NCI-H1436 (cell line): Measurements from ENCODE around the gene UQCC5.

Experiments
- DNase-seq: peaks from one replicate; lab custom pipeline; 2025; lab: John Stamatoyannopoulos, UW

Gene UQCC5

DNA sequence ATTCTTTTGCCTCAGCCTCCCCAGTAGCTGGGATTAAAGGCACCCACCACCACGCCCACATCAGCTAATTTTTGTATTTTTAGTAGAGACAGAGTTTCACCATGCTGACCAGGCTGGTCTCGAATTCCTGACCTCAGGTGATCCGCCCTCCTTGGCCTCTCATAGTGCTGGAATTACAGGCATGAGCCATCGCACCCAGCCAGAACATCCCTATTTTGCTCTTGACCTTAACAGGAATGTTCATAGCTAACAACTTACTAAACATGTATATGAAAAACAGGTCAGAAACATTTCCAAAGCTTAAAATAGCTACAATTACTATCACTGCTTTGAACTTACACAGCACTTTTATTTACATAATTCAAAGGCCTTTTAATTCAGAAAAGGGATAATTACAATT is 33.7 kb downstream of the UQCC5 start:
- DNase-seq: no peak

DNA sequence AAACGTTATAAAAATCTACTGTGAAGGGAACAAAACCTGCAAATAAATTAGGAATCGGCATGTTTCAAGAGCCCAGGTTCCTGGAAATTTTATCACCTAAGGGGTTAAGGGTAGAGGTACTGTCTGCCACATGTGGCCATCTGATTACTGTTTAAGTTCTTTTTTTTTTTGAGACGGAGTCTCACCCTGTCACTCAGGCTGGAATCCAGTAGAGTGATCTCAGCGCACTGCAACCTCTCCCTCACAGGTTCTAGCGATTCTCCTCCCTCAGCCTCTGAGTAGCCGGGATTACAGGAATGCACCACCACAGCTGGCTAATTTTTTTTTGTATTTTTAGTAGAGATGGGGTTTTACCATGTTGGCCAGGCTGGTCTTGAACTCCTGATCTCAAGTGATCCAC is 35.8 kb downstream of the UQCC5 start:
- no peak for DNase-seq

DNA sequence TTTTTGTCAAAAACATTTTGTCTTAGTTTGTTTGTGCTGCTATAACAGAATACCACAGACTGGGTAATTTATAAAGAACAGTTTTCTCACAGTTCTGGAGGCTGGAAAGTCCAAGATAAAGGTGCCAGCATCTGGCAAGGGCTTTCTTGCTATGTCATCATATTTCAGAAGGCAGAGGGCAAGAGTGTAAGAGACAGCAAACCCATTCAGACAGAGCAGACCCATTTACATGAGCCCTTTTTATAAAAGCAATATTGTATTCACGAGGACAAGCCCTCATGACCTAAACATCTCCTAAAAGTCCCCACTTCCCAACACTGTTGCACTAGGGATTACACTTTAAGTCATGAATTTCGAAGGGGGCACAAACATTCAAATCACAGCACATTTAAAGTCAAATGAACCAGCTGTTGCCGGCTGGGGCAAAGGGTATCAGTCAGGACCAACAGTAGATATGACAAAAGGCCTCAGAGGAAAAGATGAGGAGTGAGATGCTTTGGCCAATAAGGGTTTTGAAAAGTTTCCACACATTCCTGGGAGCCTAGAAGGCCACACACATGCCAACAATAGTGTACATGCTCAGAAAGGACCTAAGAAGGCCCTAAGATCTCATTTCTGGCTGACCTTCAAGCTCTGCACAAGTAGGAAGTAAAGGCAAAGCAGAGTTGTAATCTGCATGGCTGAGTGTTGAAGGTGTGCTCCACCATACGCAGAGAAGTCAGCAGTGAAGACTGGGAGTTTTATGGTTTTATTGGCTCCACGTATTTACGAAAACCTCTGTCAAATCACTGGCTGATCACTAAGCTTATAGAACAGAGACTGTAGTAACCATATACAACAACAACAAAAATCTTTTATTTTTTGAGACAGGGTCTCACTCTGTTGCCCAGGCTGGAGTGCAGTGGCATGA is 37.9 kb downstream of the UQCC5 start:
- no peak for DNase-seq
